CD4-positive, alpha-beta memory T cell (primary cell): ENCODE results near the gene PLEKHO2. TPM values are rescaled to one million over a fixed set of nuclear protein-coding genes. Genes with fewer than 3 reads are reported as not detected.

ENCODE experiments used
- CTCF ChIA-PET: fragments of 350-600 bp; sonication (Branson Sonifier 250); formaldehyde crosslinking; loops from one replicate; lab custom pipeline; 2021; ENCODE audit warnings: inconsistent platforms; ENCODE audit not compliant: partially characterized antibody; lab: Charles Lee
- POLR2A ChIA-PET: fragments of 350-600 bp; sonication (Branson Sonifier 250); formaldehyde crosslinking; loops from one replicate; lab custom pipeline; 2021; ENCODE audit not compliant: partially characterized antibody; lab: Charles Lee
- DNase-seq, 5 donors: peaks; one replicate each; pipeline versions ENCODE4 v3.0.0 to v3.0.0-alpha.2; 2020 to 2022; ENCODE audit warnings: mixed read lengths in 1 of 5
- H3K27ac ChIP-seq: one replicate; pipeline ENCODE4 v1.7.0; 2013; ENCODE audit warnings: low read depth, low read length
- H3K27me3 ChIP-seq: 2 replicates; pipeline ENCODE4 v1.7.0; 2013; ENCODE audit warnings: mild to moderate bottlenecking, low read length, moderate library complexity; ENCODE audit not compliant: insufficient read depth
- H3K36me3 ChIP-seq: 2 replicates; pipeline ENCODE4 v1.7.0; 2013; ENCODE audit warnings: mild to moderate bottlenecking, low read length, moderate library complexity; ENCODE audit not compliant: insufficient read depth
- H3K4me1 ChIP-seq: 2 replicates; pipeline ENCODE4 v1.7.0; 2013; ENCODE audit warnings: mild to moderate bottlenecking, low read length, moderate library complexity; ENCODE audit not compliant: insufficient read depth
- H3K4me3 ChIP-seq, 2 donors: one replicate each; pipeline ENCODE4 v1.7.0; 2013; ENCODE audit warnings: low read length in 2 of 2, mild to moderate bottlenecking in 1 of 2
- H3K9me3 ChIP-seq, 2 donors: one replicate each; pipeline ENCODE4 v1.7.0; 2013; ENCODE audit warnings: low read length in 2 of 2, control low read depth in 1 of 2; ENCODE audit not compliant: control insufficient read depth in 1 of 2
- H3K27ac Mint-ChIP-seq, 7 donors: one replicate each; pipeline ENCODE4 v1.8.0; 2020 to 2021; ENCODE audit warnings: mixed read lengths in 7 of 7, mild to moderate bottlenecking in 6 of 7, inconsistent platforms in 3 of 7, moderate library complexity in 3 of 7
- H3K27me3 Mint-ChIP-seq, 2 donors: one replicate each; pipeline ENCODE4 v1.8.0; 2020 to 2021; ENCODE audit warnings: mixed read lengths in 2 of 2
- H3K36me3 Mint-ChIP-seq, 2 donors: one replicate each; pipeline ENCODE4 v1.8.0; 2020 to 2021; ENCODE audit warnings: mixed read lengths in 2 of 2, inconsistent platforms in 1 of 2, mild to moderate bottlenecking in 1 of 2
- H3K4me1 Mint-ChIP-seq, 4 donors: one replicate each; pipeline ENCODE4 v1.8.0; 2020 to 2021; ENCODE audit warnings: mixed read lengths in 4 of 4, mild to moderate bottlenecking in 1 of 4
- H3K4me3 Mint-ChIP-seq, 8 donors: one replicate each; pipeline ENCODE4 v1.8.0; 2020 to 2021; ENCODE audit warnings: mixed read lengths in 8 of 8, mild to moderate bottlenecking in 7 of 8, moderate library complexity in 6 of 8, inconsistent platforms in 3 of 8
- H3K9me3 Mint-ChIP-seq, 8 donors: one replicate each; pipeline ENCODE4 v1.8.0; 2020 to 2021; ENCODE audit warnings: mixed read lengths in 8 of 8, mild to moderate bottlenecking in 5 of 8, inconsistent platforms in 3 of 8, moderate library complexity in 1 of 8
- intact Hi-C: fragments of 100-400 bp; cut with micrococcal nuclease; formaldehyde crosslinking; loops from one replicate; pipeline ENCODE4 v1.15.1; 2023
- polyA plus RNA-seq, 2 donors: library from polyadenylated mRNA; unstranded; fragments of 300-500 nt; fragmentation: Illumina TruSeq; gene quantifications; one replicate each; pipeline ENCODE4 v1.2.3, GENCODE V29; 2021
- total RNA-seq, 2 experiments: library from RNA; stranded (reverse); gene quantifications; one replicate each; pipeline ENCODE4 v1.2.3, GENCODE V29; 2021

The PLEKHO2 gene
- total and polyA plus RNA-seq, 4 experiments from 2014 or later, result 10.6 to 29.1 (median 23.4) TPM

DNA sequence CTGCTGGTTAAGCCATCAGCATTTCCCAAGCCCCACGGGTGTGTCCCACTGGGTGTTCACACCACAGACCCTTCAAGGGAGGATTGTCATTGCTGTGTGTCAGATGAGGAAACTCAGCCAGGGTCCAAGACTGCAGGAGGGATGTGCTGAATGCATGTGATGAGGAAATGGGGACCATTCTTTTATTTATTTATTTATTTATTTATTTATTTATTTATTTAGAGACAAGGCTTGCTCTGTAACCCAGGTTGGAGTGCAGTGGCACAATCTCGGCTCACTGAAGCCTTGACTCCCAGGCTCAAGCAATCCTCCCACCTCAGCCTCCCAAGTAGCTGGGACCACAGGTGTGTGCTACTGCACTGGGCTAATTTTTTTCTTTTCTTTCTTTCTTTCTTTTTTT lies 37.1 kb upstream of the PLEKHO2 start:
- Mint-ChIP-seq H3K27me3 (no peaks in the 10 kb centered on the region), H3K27ac (no peak overlapping the region)

DNA sequence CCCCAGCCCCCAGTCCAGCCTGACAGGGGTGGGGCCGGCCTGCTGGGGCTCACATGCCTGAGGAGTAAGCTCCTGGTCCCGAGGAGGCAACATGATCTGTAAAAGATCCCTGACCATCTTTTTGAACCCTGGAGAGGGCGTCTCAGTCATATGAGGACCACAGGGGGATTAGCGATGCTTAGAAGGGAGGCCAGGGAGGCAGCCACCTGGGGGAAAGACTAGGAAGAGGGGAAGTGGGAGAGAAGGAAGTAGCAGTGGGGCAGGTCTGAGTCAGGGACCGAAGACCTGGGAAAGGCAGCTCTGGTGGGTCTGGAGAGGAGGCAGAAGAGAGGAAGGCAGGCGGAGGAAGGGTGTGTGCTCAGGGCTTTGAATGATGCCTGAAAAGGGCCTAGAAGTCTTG lies 35.2 kb upstream of the PLEKHO2 start:
- no peak for DNase-seq
- no peaks in the 10 kb centered on the region for H3K9me3 Mint-ChIP-seq
- ChIA-PET POLR2A (no interaction called here), CTCF (interaction anchor here (1.2 kb wide), 1 partner anchor 29 kb away, joined by 3 read pairs; no protein-coding TSS in a partner anchor)
- Histone ChIP-seq H3K9me3 (no peaks in the 10 kb centered on the region), H3K27ac (no peak overlapping the region), H3K36me3 (no peaks in the 10 kb centered on the region), H3K27me3 (no peaks in the 10 kb centered on the region), H3K4me3 (no peak overlapping the region), H3K4me1 (peaks cover 5% of the 10 kb centered on the region)
- H3K27ac Mint-ChIP-seq, result peak overlapping the region in 1 of 7 donors; percentile 48
- H3K36me3 Mint-ChIP-seq, result no peaks in the 10 kb centered on the region
- H3K27me3 Mint-ChIP-seq, result no peaks in the 10 kb centered on the region
- H3K4me1 Mint-ChIP-seq, result peaks cover 0 to 5% (median 2%) of the 10 kb centered on the region in 4 donors
- intact Hi-C loops, result no loop called here
- H3K4me3 Mint-ChIP-seq, result no peak overlapping the region

More for the DNA sequence above, 37.1 kb upstream of the PLEKHO2 start:
- intact Hi-C loops, result no loop called here
- Mint-ChIP-seq H3K4me1 (no peaks in the 10 kb centered on the region), H3K4me3 (no peak overlapping the region), H3K36me3 (no peaks in the 10 kb centered on the region), H3K9me3 (peaks cover 0 to 1% (median 0%) of the 10 kb centered on the region in 8 donors)
- Histone ChIP-seq H3K27me3 (no peaks in the 10 kb centered on the region), H3K4me3 (no peak overlapping the region), H3K4me1 (no peaks in the 10 kb centered on the region), H3K36me3 (no peaks in the 10 kb centered on the region), H3K9me3 (no peaks in the 10 kb centered on the region), H3K27ac (no peak overlapping the region)
- ChIA-PET CTCF (interaction anchor here (1.2 kb wide), 1 partner anchor 11 kb away, joined by 4 read pairs; no protein-coding TSS in a partner anchor), POLR2A (no interaction called here)
- no peak for DNase-seq

GRCh38 chr15:64807051-64807749 lies 34.5 kb upstream of the PLEKHO2 start:
- Histone ChIP-seq H3K27ac (no peak overlapping the region), H3K27me3 (no peaks in the 10 kb centered on the region), H3K4me1 (peaks cover 5% of the 10 kb centered on the region), H3K4me3 (no peak overlapping the region), H3K36me3 (no peaks in the 10 kb centered on the region), H3K9me3 (no peaks in the 10 kb centered on the region)
- Mint-ChIP-seq H3K36me3 (no peaks in the 10 kb centered on the region), H3K27me3 (no peaks in the 10 kb centered on the region), H3K27ac (peak overlapping the region in 1 of 7 donors; percentile 35), H3K4me1 (peaks cover 0 to 5% (median 2%) of the 10 kb centered on the region in 4 donors), H3K4me3 (no peak overlapping the region), H3K9me3 (peaks cover 0 to 1% (median 0%) of the 10 kb centered on the region in 8 donors)
- POLR2A ChIA-PET, result no interaction called here
- intact Hi-C loops, result no loop called here
- CTCF ChIA-PET, result interaction anchor here (0.6 to 1.4 kb wide), 2 partner anchors 13 to 87 kb away, joined by 3 to 4 read pairs; no protein-coding TSS in a partner anchor
- DNase-seq, result no peak

DNA sequence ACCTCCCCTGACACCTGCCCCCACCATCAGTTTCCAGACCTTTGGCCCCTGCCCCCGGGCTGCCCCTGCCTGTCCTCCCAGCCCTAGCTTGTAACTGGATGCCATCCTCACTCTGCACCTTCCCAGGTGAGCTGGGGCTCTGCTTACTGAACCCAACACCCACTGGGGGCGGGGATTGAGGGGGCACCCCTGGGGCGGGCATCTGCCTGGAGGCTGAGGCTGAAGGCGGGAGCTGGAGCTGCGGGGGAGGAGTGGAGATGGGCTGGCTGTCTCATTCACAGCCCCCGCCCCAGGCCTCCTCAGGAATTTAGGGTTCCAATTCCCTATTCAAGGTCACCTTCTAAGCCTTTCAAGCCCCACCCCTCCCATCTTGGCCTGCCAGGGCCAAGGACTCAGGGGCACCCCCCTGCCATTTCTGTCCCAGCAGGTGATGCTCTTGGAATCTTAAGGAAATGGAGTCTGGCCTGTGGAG lies 33.9 kb upstream of the PLEKHO2 start:
- no peak for DNase-seq
- no peak overlapping the region for H3K4me3 ChIP-seq
- Mint-ChIP-seq H3K36me3 (no peaks in the 10 kb centered on the region), H3K27me3 (no peaks in the 10 kb centered on the region), H3K4me1 (peaks cover 0 to 5% (median 2%) of the 10 kb centered on the region in 4 donors), H3K4me3 (no peak overlapping the region), H3K9me3 (peaks cover 0 to 1% (median 0%) of the 10 kb centered on the region in 8 donors), H3K27ac (no peak overlapping the region)
- no peak overlapping the region for H3K27ac ChIP-seq
- H3K27me3 ChIP-seq, result no peaks in the 10 kb centered on the region
- intact Hi-C loops, result no loop called here
- CTCF ChIA-PET, result interaction anchor here (0.6 to 2.9 kb wide), 5 partner anchors 13 to 87 kb away, joined by 3 to 29 read pairs (median 5); no protein-coding TSS in a partner anchor
- no peaks in the 10 kb centered on the region for H3K36me3 ChIP-seq
- POLR2A ChIA-PET, result no interaction called here
- no peaks in the 10 kb centered on the region for H3K9me3 ChIP-seq
- peaks cover 5% of the 10 kb centered on the region for H3K4me1 ChIP-seq

- Histone ChIP-seq H3K4me3 (no peak overlapping the region), H3K27me3 (no peaks in the 10 kb centered on the region), H3K36me3 (no peaks in the 10 kb centered on the region), H3K4me1 (peaks cover 5% of the 10 kb centered on the region), H3K27ac (no peak overlapping the region), H3K9me3 (no peaks in the 10 kb centered on the region)
- H3K4me3 Mint-ChIP-seq, result no peak overlapping the region
- intact Hi-C loops, result no loop called here
- peak overlapping the region in 1 of 7 donors; percentile 73 for H3K27ac Mint-ChIP-seq
- POLR2A ChIA-PET, result interaction anchor here (2.0 kb wide), 1 partner anchor 85 kb away, joined by 10 read pairs; no protein-coding TSS in a partner anchor
- CTCF ChIA-PET, result interaction anchor here (0.7 to 4.1 kb wide), 28 partner anchors 8 to 141 kb away, joined by 3 to 29 read pairs (median 4); partner anchors contain the start of genes PIF1 and PLEKHO2
- peaks cover 0 to 5% (median 2%) of the 10 kb centered on the region in 4 donors for H3K4me1 Mint-ChIP-seq
- H3K9me3 Mint-ChIP-seq, result peaks cover 0 to 1% (median 0%) of the 10 kb centered on the region in 8 donors
- DNase-seq, result no peak
- H3K36me3 Mint-ChIP-seq, result no peaks in the 10 kb centered on the region
- no peaks in the 10 kb centered on the region for H3K27me3 Mint-ChIP-seq
These were observed 32.8 kb upstream of the PLEKHO2 start for GRCh38 chr15:64808785-64809453.

DNA sequence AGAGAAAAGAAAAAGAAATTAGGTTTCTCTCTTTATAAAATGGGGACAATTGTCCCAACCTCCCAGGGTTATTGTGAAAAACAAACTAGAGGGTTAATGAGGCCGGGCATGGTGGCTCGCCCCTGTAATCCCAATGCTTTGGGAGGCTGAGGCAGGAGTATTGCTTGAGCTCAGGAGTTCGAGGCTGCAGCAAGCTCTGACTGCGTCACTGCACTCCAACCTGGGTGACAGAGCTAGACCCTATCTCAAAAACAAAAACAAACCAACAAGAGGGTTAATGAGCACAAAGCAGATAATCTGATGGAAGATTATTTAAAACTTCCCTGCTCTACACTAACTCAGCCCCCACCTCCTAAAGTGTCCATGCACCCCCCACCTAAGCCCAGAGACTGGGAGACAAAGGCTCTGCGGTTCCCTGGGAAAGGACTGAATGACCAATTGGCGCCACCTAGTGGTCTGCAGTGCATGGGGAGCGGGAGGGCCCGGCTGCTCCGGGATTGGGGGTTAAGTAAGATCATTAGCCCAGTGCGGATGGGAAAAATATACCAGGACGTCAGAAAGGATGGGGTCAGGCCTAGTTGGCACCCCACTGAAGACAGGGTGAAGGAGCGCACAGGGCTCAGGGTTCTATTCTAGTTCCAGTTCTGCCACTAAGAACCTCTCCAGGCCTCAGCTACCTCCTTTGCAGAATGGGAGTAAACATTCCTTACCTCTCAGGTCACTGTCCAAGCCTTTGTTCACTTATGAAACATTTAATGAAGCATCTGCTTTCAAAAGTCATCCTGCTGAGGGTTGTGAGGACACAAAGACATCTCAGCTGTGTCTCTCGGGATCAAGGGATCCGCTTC lies 31.8 kb upstream of the PLEKHO2 start:
- no peak overlapping the region for H3K27ac ChIP-seq
- POLR2A ChIA-PET, result interaction anchor here (0.5 to 2.0 kb wide), 2 partner anchors 84 to 1645 kb away, joined by 3 to 10 read pairs; no protein-coding TSS in a partner anchor
- intact Hi-C loops, result loop anchor here (1.0 kb wide), 1 partner anchor 95 kb away; no protein-coding TSS in a partner anchor
- Mint-ChIP-seq H3K4me3 (no peak overlapping the region), H3K36me3 (no peaks in the 10 kb centered on the region), H3K27me3 (no peaks in the 10 kb centered on the region), H3K27ac (peak overlapping the region in 3 of 7 donors; percentile 18 to 68 (median 43)), H3K4me1 (peaks cover 0 to 5% (median 2%) of the 10 kb centered on the region in 4 donors), H3K9me3 (peaks cover 0 to 1% (median 0%) of the 10 kb centered on the region in 8 donors)
- peaks cover 5% of the 10 kb centered on the region for H3K4me1 ChIP-seq
- CTCF ChIA-PET, result interaction anchor here (0.7 to 4.1 kb wide), 37 partner anchors 9 to 142 kb away, joined by 3 to 29 read pairs (median 4); partner anchors contain the start of genes PIF1 and PLEKHO2
- no peak overlapping the region for H3K4me3 ChIP-seq
- H3K9me3 ChIP-seq, result no peaks in the 10 kb centered on the region
- no peaks in the 10 kb centered on the region for H3K36me3 ChIP-seq
- no peaks in the 10 kb centered on the region for H3K27me3 ChIP-seq
- peak; percentile 42 to 58 (median 54) for DNase-seq
